ENCODE results near the gene CPA1.

GRCh38 chr7:130383187-130383980 lies 3.1 kb downstream of the CPA1 start:
- no peak for TF ChIP-seq XRCC5 (IDR thresholded peaks at IDR 0.05; ENCODE audit: low read depth, low read length)
- TF ChIP-seq MAFG (tag; conservative IDR thresholded peaks at IDR 0.05) = no peak
- no peak for TF ChIP-seq SUPT5H (IDR thresholded peaks at IDR 0.05)
- no peak for TF ChIP-seq HDAC1 (IDR thresholded peaks at IDR 0.05)
- no peak for TF ChIP-seq ZNF707 (CRISPR knock-in tag; conservative IDR thresholded peaks at IDR 0.05)
- TF ChIP-seq POLR2AphosphoS2 (IDR thresholded peaks at IDR 0.05; ENCODE audit: low read length) = no peak
- no peak for TF ChIP-seq SMAD4 (CRISPR knock-in tag; conservative IDR thresholded peaks at IDR 0.05)
- TF ChIP-seq MXI1 (IDR thresholded peaks at IDR 0.05; ENCODE audit: low read depth, low read length) = no peak
- TF ChIP-seq REST (IDR thresholded peaks at IDR 0.05; ENCODE audit: borderline replicate concordance) = no peak
- no peak for TF ChIP-seq REST (CRISPR knock-in tag; IDR thresholded peaks at IDR 0.05; ENCODE audit: low read depth)

All from K562 (cell line).